ENCODE results near the gene BCAS1. TPM values are rescaled to one million over a fixed set of nuclear protein-coding genes. Genes with fewer than 3 reads are reported as not detected.

Gene BCAS1
- total RNA-seq, 4 donors from 2014 or later: 0.35 to 1.0 TPM; not detected in 2

DNA sequence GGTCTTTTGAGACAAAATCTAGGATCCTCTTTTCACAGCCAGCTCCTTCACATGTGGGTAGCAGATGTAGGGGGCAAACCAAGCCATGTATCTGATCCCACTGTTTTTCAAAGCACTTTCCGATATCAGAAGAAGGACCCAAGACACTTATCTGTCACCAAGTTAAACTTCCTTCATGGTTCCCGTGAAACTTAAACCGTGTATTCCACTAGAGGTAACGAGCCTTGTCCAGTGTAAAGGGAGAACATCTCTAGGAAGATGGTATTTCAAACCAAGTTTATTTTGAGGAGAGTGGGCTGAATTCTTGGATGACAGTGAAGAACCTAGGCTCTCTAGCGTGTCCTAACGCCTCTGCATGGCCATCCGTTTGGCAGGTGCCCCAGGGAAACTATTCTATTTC, 76.3 kb downstream of the BCAS1 start:
- 91 to 100% methylated on average over 4 to 7 of the region's 7 CpGs for WGBS, 2 donors (ENCODE audit: low coverage in 1 of 2)
- H3K27ac ChIP-seq: no peak overlapping the region
- no peak overlapping the region for H3K4me3 ChIP-seq
- H3K27me3 ChIP-seq: no peaks in the 10 kb centered on the region
- ATAC-seq: no peak
- no peaks in the 10 kb centered on the region for H3K4me1 ChIP-seq
- TF ChIP-seq, protein P1, sequence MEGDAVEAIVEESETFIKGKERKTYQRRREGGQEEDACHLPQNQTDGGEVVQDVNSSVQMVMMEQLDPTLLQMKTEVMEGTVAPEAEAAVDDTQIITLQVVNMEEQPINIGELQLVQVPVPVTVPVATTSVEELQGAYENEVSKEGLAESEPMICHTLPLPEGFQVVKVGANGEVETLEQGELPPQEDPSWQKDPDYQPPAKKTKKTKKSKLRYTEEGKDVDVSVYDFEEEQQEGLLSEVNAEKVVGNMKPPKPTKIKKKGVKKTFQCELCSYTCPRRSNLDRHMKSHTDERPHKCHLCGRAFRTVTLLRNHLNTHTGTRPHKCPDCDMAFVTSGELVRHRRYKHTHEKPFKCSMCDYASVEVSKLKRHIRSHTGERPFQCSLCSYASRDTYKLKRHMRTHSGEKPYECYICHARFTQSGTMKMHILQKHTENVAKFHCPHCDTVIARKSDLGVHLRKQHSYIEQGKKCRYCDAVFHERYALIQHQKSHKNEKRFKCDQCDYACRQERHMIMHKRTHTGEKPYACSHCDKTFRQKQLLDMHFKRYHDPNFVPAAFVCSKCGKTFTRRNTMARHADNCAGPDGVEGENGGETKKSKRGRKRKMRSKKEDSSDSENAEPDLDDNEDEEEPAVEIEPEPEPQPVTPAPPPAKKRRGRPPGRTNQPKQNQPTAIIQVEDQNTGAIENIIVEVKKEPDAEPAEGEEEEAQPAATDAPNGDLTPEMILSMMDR (IDR thresholded peaks at IDR 0.05): no peak
- TF ChIP-seq EP300 (IDR thresholded peaks at IDR 0.05) (no peak), POLR2A (IDR thresholded peaks at IDR 0.05) (no peak), POLR2AphosphoS5 (IDR thresholded peaks at IDR 0.05) (no peak)
- no peaks in the 10 kb centered on the region for H3K9me3 ChIP-seq
- H3K36me3 ChIP-seq: no peaks in the 10 kb centered on the region

DNA sequence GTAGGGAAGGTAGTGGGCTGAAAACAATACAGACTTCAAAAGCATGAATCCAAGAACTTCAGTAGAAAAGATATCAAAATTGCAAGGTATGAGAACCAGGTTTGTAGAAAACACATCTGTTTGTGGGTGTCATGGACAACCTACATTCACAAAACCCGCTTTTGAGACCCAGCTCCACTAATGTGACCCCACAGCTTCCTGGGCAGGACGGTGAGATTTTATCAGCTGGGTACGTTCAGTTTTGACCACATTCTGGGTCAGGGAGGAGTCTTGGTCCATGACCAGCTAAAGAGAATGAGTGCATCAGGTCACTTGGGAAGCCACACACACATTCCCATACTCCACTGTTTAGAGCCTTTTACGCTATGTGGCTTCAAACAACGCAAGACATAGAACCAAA, 77.1 kb downstream of the BCAS1 start:
- H3K4me3 ChIP-seq: no peak overlapping the region
- no peak overlapping the region for H3K27ac ChIP-seq
- ATAC-seq: no peak
- no peaks in the 10 kb centered on the region for H3K27me3 ChIP-seq
- no peaks in the 10 kb centered on the region for H3K36me3 ChIP-seq
- H3K4me1 ChIP-seq: no peaks in the 10 kb centered on the region
- 66 to 89% methylated on average over 3 to 5 of the region's 5 CpGs for WGBS, 2 donors (ENCODE audit: low coverage in 1 of 2)
- no peaks in the 10 kb centered on the region for H3K9me3 ChIP-seq
- no peak for TF ChIP-seq POLR2AphosphoS5 (IDR thresholded peaks at IDR 0.05)
- TF ChIP-seq, protein P1 (IDR thresholded peaks at IDR 0.05): no peak
- no peak for TF ChIP-seq EP300 (IDR thresholded peaks at IDR 0.05)
- no peak for TF ChIP-seq POLR2A (IDR thresholded peaks at IDR 0.05)

DNA sequence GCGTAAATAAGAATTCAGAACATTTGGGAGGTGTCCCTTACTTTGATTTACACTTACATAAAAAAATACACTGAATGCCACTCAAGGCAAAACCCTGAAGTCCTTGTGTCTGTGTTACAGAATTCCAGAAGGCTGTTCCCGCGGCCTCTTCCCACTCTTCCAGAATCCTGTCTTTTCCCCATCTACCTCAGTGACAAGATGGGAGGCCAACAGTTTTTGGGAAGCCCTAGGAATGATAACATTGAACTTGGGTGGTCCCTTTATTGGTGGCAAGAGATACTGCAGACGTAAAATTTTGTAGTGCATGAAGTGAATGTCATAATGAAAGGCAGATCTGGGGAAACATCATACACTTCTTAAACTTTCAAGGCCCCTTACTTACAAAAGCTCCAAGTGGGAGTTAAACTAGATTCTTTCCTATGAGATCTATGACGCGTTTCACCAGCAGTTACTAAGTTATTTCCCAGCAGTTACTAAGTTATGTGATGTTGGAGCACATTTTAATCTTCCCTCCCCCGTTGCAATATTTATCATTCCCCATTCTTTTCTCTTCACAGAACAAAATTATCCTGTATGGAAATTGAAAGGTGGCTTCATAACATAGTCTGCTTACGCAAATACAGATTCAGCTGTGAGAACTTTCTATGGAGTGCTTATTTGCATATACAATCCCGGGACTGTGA, 79.5 kb downstream of the BCAS1 start:
- WGBS, 2 donors (ENCODE audit: low coverage in 1 of 2): 62 to 74% methylated on average over 9 of the region's 9 CpGs
- H3K27me3 ChIP-seq: peaks cover 10% of the 10 kb centered on the region
- H3K27ac ChIP-seq: no peak overlapping the region
- H3K9me3 ChIP-seq: no peaks in the 10 kb centered on the region
- H3K4me3 ChIP-seq: no peak overlapping the region
- no peak for ATAC-seq
- TF ChIP-seq POLR2A (IDR thresholded peaks at IDR 0.05): no peak
- TF ChIP-seq POLR2AphosphoS5 (IDR thresholded peaks at IDR 0.05): no peak
- TF ChIP-seq, protein P1 (IDR thresholded peaks at IDR 0.05): no peak
- no peak for TF ChIP-seq EP300 (IDR thresholded peaks at IDR 0.05)
- H3K36me3 ChIP-seq: no peaks in the 10 kb centered on the region
- H3K4me1 ChIP-seq: no peaks in the 10 kb centered on the region

GRCh38 chr20:53990003-53990402, 80.4 kb downstream of the BCAS1 start:
- H3K9me3 ChIP-seq: no peaks in the 10 kb centered on the region
- no peak for ATAC-seq
- H3K36me3 ChIP-seq: no peaks in the 10 kb centered on the region
- TF ChIP-seq POLR2A (IDR thresholded peaks at IDR 0.05) (no peak), EP300 (IDR thresholded peaks at IDR 0.05) (no peak), POLR2AphosphoS5 (IDR thresholded peaks at IDR 0.05) (no peak)
- TF ChIP-seq, protein P1 (IDR thresholded peaks at IDR 0.05): no peak
- WGBS, 2 donors (ENCODE audit: low coverage in 1 of 2): 58 to 81% methylated on average over 2 of the region's 2 CpGs
- no peak overlapping the region for H3K27ac ChIP-seq
- no peak overlapping the region for H3K4me3 ChIP-seq
- H3K27me3 ChIP-seq: peaks cover 10% of the 10 kb centered on the region
- H3K4me1 ChIP-seq: no peaks in the 10 kb centered on the region

DNA sequence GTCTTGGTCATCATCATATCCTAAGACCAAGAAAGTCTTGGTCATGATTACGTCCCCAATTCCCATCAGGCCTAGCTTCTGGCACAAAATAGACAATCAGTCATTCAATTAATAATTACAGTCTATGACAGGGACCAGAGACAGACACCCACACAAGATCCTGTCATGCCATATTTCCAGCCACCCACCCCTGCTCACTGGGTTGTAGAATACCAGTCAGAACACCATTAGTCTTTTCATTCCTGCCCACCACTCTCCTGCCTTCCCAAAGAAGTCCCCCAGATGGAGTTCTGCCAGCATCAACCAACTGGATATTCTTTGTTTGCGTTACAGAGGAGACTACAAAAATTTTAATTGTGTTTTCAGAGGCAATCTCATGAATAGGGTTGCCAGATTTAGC, 81.0 kb downstream of the BCAS1 start:
- no peak for TF ChIP-seq POLR2AphosphoS5 (IDR thresholded peaks at IDR 0.05)
- no peak for TF ChIP-seq EP300 (IDR thresholded peaks at IDR 0.05)
- no peak for TF ChIP-seq POLR2A (IDR thresholded peaks at IDR 0.05)
- TF ChIP-seq, protein P1 (IDR thresholded peaks at IDR 0.05): no peak
- no peaks in the 10 kb centered on the region for H3K4me1 ChIP-seq
- no peaks in the 10 kb centered on the region for H3K9me3 ChIP-seq
- no peak overlapping the region for H3K27ac ChIP-seq
- no peak overlapping the region for H3K4me3 ChIP-seq
- peaks cover 10% of the 10 kb centered on the region for H3K27me3 ChIP-seq
- 83 to 85% methylated on average over 2 of the region's 2 CpGs for WGBS, 2 donors (ENCODE audit: low coverage in 1 of 2)
- H3K36me3 ChIP-seq: no peaks in the 10 kb centered on the region
- no peak for ATAC-seq
